BJ (cell line): ENCODE measurements around the gene PLPP1. TPM values are rescaled to one million over a fixed set of nuclear protein-coding genes. Genes with fewer than 3 reads are reported as not detected.
A peak's percentile ranks its signal among the peaks of the same experiment; 100 is the strongest.

ENCODE experiments used
- CTCF ChIA-PET: fragments of 350-600 bp; formaldehyde crosslinking; extraction: SDS; loops from one replicate; lab custom pipeline; 2021; ENCODE audit warnings: antibody characterized with exemption, inconsistent platforms; lab: Yijun Ruan, JAX
- POLR2A ChIA-PET: fragments of 300-600 bp; sonication (Branson Sonifier 250); formaldehyde crosslinking; extraction: SDS; loops from one replicate; lab custom pipeline; 2021; ENCODE audit warnings: antibody characterized with exemption; lab: Charles Lee
- DNase-seq: peaks from one replicate; pipeline ENCODE4 v3.0.0-alpha.2; 2011; ENCODE audit warnings: low read depth
- H3K27me3 ChIP-seq: 2 replicates; pipeline ENCODE4 v1.6.0; 2011; ENCODE audit warnings: low read length; ENCODE audit not compliant: control insufficient read depth, insufficient read depth
- H3K36me3 ChIP-seq: 2 replicates; pipeline ENCODE4 v1.5.1; 2011; ENCODE audit warnings: low read length; ENCODE audit not compliant: control insufficient read depth, insufficient read depth
- H3K4me3 ChIP-seq: 2 replicates; pipeline ENCODE4 v1.5.1; 2011; ENCODE audit warnings: low read depth, mild to moderate bottlenecking, control low read depth, low read length
- polyA plus RNA-seq: library from polyadenylated mRNA; depleted of rRNA; stranded (reverse); fragments of >200 nt; gene quantifications from 2 replicates; pipeline ENCODE4 v1.2.3, GENCODE V29; 2011
- TF ChIP-seq, protein P1 (sequence below): IDR thresholded peaks from 2 replicates; pipeline ENCODE4 v1.5.1; 2011; ENCODE audit warnings: low read depth, mild to moderate bottlenecking, control low read depth, inconsistent platforms, low read length, moderate library complexity; ENCODE audit not compliant: insufficient read depth

PLPP1 gene
- polyA plus RNA-seq, 1 experiment: 43.1 TPM

DNA sequence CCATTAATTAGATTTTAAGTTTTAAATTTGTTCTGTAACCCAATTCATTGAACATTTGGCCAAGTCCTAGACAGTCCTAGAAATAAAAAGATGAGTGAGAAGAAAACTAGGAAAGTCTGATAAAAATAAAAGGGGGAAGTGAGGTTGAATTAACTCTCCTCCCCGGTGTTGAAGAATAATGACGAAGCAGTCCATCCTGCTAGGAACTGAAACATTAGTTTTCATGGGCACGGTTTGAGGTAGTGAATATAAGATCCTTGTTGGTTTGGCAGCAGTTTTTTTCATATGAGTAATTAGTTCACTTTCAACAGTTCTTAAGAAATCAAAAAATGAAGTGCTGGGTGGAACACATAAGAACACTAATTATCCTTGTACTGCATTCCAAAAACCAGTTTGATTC, 123.9 kb downstream of the PLPP1 start:
- ChIA-PET POLR2A (no interaction called here), CTCF (no interaction called here)

DNA sequence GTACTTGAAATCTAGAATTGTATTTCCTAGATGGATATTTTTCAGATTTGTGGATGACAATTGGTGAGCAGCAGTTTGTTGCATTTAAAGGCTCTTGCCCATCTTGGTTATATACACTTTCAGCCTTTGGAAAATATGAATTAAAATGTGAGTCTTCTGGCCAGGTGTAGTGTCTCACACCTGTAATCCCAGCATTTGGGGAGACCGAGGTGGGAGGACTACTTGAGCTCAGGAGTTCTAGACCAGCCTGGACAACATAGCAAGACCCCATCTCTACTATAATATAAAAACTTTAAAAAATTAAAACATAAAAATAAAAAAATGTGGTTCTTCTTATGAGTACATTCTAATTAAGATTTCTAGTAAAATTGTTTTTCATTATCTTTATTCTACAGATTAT, 125.0 kb downstream of the PLPP1 start:
- CTCF ChIA-PET: interaction anchor here (1.6 kb wide), 1 partner anchor 282 kb away, joined by 6 read pairs; no protein-coding TSS in a partner anchor
- Histone ChIP-seq H3K27me3 (no peaks in the 10 kb centered on the region), H3K36me3 (peaks cover 3% of the 10 kb centered on the region; the same call in 1 of the 2 replicates), H3K4me3 (no peak overlapping the region)
- TF ChIP-seq, protein P1, sequence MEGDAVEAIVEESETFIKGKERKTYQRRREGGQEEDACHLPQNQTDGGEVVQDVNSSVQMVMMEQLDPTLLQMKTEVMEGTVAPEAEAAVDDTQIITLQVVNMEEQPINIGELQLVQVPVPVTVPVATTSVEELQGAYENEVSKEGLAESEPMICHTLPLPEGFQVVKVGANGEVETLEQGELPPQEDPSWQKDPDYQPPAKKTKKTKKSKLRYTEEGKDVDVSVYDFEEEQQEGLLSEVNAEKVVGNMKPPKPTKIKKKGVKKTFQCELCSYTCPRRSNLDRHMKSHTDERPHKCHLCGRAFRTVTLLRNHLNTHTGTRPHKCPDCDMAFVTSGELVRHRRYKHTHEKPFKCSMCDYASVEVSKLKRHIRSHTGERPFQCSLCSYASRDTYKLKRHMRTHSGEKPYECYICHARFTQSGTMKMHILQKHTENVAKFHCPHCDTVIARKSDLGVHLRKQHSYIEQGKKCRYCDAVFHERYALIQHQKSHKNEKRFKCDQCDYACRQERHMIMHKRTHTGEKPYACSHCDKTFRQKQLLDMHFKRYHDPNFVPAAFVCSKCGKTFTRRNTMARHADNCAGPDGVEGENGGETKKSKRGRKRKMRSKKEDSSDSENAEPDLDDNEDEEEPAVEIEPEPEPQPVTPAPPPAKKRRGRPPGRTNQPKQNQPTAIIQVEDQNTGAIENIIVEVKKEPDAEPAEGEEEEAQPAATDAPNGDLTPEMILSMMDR: no peak
- POLR2A ChIA-PET: no interaction called here
- no peak for DNase-seq

More for the DNA sequence above, 123.9 kb downstream of the PLPP1 start:
- no peak for DNase-seq
- Histone ChIP-seq H3K4me3 (no peak overlapping the region), H3K27me3 (no peaks in the 10 kb centered on the region), H3K36me3 (peaks cover 3% of the 10 kb centered on the region; the same call in 1 of the 2 replicates)
- TF ChIP-seq, protein P1: no peak

DNA sequence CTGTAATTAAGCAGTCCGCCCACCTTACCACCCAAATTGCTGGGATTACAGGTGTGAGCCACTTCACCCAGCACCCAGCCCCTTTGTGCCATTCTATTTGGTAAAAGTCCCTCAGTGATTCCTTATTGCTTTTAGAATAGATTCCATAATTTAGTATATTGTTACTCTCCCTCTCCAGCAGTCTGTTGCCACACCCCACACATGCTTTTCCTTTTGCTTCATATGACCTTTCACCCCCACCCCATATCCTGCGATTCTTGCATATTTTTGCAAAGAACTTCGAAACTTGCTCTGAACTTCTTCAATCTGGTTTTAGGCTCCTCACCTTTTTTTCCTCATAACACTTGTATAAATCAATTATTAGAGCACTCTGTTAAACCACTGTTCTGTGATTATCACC, 126.8 kb downstream of the PLPP1 start:
- H3K36me3 ChIP-seq: peaks cover 3% of the 10 kb centered on the region; the same call in 1 of the 2 replicates
- no peaks in the 10 kb centered on the region for H3K27me3 ChIP-seq
- H3K4me3 ChIP-seq: no peak overlapping the region
- CTCF ChIA-PET: interaction anchor here (0.9 to 1.6 kb wide), 4 partner anchors 11 to 284 kb away, joined by 3 to 6 read pairs (median 4); no protein-coding TSS in a partner anchor
- POLR2A ChIA-PET: interaction anchor here (0.6 kb wide), 1 partner anchor 168 kb away, joined by 4 read pairs; no protein-coding TSS in a partner anchor
- TF ChIP-seq, protein P1: no peak
- no peak for DNase-seq

DNA sequence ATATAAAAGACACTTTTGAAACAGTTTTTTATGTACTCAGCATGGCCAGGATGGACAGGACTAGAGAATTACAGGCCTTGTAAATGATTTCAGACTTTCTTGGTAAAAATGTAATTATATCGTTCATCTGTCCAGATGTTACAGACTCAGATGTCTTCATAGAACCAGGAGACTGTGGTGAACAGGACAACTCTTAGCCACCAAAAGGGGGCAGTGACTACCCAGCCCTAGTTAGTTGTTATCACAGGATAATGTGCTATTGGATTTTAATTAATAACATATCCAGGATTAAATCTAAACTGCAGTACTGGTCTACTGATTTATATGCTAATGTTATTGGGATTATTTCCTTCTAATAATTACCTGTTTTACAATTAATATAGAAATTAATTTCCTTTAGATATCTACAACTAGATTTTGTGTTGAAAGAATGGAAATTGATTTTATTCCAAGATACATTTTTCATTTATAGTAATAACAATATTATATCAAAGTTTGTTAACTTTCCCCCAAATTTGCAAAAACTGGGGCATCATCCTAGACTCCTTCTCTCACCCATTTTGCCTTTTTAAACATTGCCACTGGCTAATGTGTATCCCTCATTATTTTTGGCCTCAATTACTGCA, 127.6 kb downstream of the PLPP1 start:
- TF ChIP-seq, protein P1: peak; percentile 76
- no peaks in the 10 kb centered on the region for H3K27me3 ChIP-seq
- CTCF ChIA-PET: interaction anchor here (1.0 to 5.7 kb wide), 7 partner anchors 9 to 297 kb away, joined by 3 to 53 read pairs (median 4); no protein-coding TSS in a partner anchor

DNA sequence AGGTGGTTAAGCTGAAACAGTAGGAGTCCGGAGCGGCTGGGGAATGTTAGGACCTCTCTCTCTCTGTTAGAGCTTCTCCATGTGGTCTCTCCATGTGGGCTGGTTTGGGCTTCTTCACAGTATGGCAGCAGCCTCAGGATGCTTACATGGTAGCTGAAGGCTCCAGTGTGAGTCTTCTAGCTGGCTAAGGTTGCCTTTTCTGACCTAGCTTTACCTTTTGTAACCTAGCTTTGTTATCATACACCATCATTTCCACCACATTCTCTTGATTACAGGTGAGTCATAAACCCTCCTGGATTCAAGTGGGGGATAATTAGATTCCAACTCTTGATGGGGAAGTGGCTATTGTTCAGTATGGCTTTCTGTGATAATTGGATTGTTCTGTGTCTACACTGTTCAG, 128.5 kb downstream of the PLPP1 start:
- TF ChIP-seq, protein P1: no peak
- H3K27me3 ChIP-seq: no peaks in the 10 kb centered on the region
- DNase-seq: no peak
- CTCF ChIA-PET: interaction anchor here (0.6 to 5.7 kb wide), 12 partner anchors 10 to 298 kb away, joined by 3 to 53 read pairs (median 4); no protein-coding TSS in a partner anchor
- H3K36me3 ChIP-seq: peaks cover 3% of the 10 kb centered on the region; the same call in 1 of the 2 replicates
- POLR2A ChIA-PET: no interaction called here
- no peak overlapping the region for H3K4me3 ChIP-seq

More for the DNA sequence above, 127.6 kb downstream of the PLPP1 start:
- no peak for DNase-seq
- H3K4me3 ChIP-seq: no peak overlapping the region
- POLR2A ChIA-PET: no interaction called here
- peaks cover 3% of the 10 kb centered on the region; the same call in 1 of the 2 replicates for H3K36me3 ChIP-seq
